Fibroblast of lung (primary cell): Measurements from ENCODE around the gene HS3ST3B1. TPM values are rescaled to one million over a fixed set of nuclear protein-coding genes. Genes with fewer than 3 reads are reported as not detected.

Experiments used
- DNase-seq, 2 donors: peaks; one replicate each; pipeline versions ENCODE4 v3.0.0 to v3.0.0-alpha.2; 2010; ENCODE audit warnings: low read depth in 2 of 2
- H2AFZ ChIP-seq: 2 replicates; pipeline ENCODE4 v1.5.1; 2012; ENCODE audit warnings: low read length, control low read depth, inconsistent platforms
- H3K27ac ChIP-seq: 2 replicates; pipeline ENCODE4 v1.5.1; 2011; ENCODE audit warnings: low read length, control low read depth; ENCODE audit not compliant: insufficient read depth
- H3K27me3 ChIP-seq: 2 replicates; pipeline ENCODE4 v1.5.1; 2011; ENCODE audit warnings: mild to moderate bottlenecking, low read length; ENCODE audit not compliant: control insufficient read depth, insufficient read depth
- H3K36me3 ChIP-seq: 2 replicates; pipeline ENCODE4 v1.5.1; 2011; ENCODE audit warnings: low read length; ENCODE audit not compliant: control insufficient read depth, insufficient read depth
- H3K4me1 ChIP-seq: 2 replicates; pipeline ENCODE4 v1.5.1; 2011; ENCODE audit warnings: low read length; ENCODE audit not compliant: control insufficient read depth, insufficient read depth; ENCODE audit errors: extremely low read depth
- H3K4me2 ChIP-seq: 2 replicates; pipeline ENCODE4 v1.5.1; 2011; ENCODE audit warnings: low read length, control low read depth; ENCODE audit not compliant: insufficient read depth; ENCODE audit errors: extremely low read depth
- H3K4me3 ChIP-seq, 4 experiments: fragments of 200-600 bp in 1 of 4; sonication (generic) in 1 of 4; replicated peaks in 1 of 4; 2 replicates each; pipeline ENCODE4 v1.5.1; 2011 to 2016; ENCODE audit warnings: low read length in 4 of 4, low read depth in 3 of 4, mild to moderate bottlenecking in 3 of 4, control low read depth in 2 of 4, inconsistent platforms in 1 of 4, mixed read lengths in 1 of 4; ENCODE audit not compliant: insufficient read depth in 1 of 4; ENCODE audit errors: control extremely low read depth in 1 of 4
- H3K79me2 ChIP-seq: 2 replicates; pipeline ENCODE4 v1.5.1; 2012; ENCODE audit warnings: mild to moderate bottlenecking, low read length, inconsistent platforms; ENCODE audit not compliant: control insufficient read depth, insufficient read depth
- H3K9ac ChIP-seq: 2 replicates; pipeline ENCODE4 v1.5.1; 2011; ENCODE audit warnings: mild to moderate bottlenecking, low read length, control low read depth; ENCODE audit not compliant: insufficient read depth
- H3K9me3 ChIP-seq: 2 replicates; pipeline ENCODE4 v1.5.1; 2012; ENCODE audit warnings: low read depth, low read length; ENCODE audit not compliant: control insufficient read depth, insufficient read depth
- H4K20me1 ChIP-seq: 2 replicates; pipeline ENCODE4 v1.5.1; 2011; ENCODE audit warnings: low read length; ENCODE audit not compliant: control insufficient read depth, insufficient read depth; ENCODE audit errors: extremely low read depth
- EZH2 ChIP-seq: IDR thresholded peaks from 2 replicates; pipeline ENCODE4 v1.5.1; 2012; ENCODE audit warnings: low read length, control low read depth, mild to moderate bottlenecking; ENCODE audit errors: missing control alignments
- polyA plus RNA-seq, 2 donors: library from polyadenylated mRNA; depleted of rRNA in 1 of 2; stranded (reverse) in 1 of 2; unstranded in 1 of 2; fragments of >200 nt; gene quantifications; 2 replicates each; pipeline ENCODE4 v1.2.1, GENCODE V29; 2011 to 2012; ENCODE audit warnings: missing spikeins in 1 of 2
- total RNA-seq: library from RNA; depleted of rRNA; stranded (reverse); fragments of >200 nt; gene quantifications from 2 replicates; pipeline ENCODE4 v1.2.1, GENCODE V29; 2014
- TF ChIP-seq, protein P1 (sequence below), 2 donors: IDR thresholded peaks in 1 of 2; conservative IDR thresholded peaks in 1 of 2; 1 replicate in 1 of 2; 2 replicates in 1 of 2; pipeline ENCODE4 v1.5.1; 2011 to 2012; ENCODE audit warnings: low read length in 2 of 2, control low read depth in 1 of 2, inconsistent platforms in 1 of 2, low read depth in 1 of 2, mild to moderate bottlenecking in 1 of 2

Gene HS3ST3B1
- total and polyA plus RNA-seq, 2 donors (not counting 1 experiment from before 2014, with no cell fraction given), result 3.4 to 17.2 TPM

- Histone ChIP-seq H3K9ac (no peak overlapping the region), H3K4me1 (no peaks in the 10 kb centered on the region), H2AFZ (no peak overlapping the region), H3K4me3 (no peak overlapping the region), H3K27ac (no peak overlapping the region), H3K36me3 (no peaks in the 10 kb centered on the region), H3K79me2 (no peaks in the 10 kb centered on the region), H4K20me1 (no peaks in the 10 kb centered on the region), H3K4me2 (no peak overlapping the region), H3K27me3 (no peaks in the 10 kb centered on the region), H3K9me3 (no peaks in the 10 kb centered on the region)
- TF ChIP-seq, protein P1, sequence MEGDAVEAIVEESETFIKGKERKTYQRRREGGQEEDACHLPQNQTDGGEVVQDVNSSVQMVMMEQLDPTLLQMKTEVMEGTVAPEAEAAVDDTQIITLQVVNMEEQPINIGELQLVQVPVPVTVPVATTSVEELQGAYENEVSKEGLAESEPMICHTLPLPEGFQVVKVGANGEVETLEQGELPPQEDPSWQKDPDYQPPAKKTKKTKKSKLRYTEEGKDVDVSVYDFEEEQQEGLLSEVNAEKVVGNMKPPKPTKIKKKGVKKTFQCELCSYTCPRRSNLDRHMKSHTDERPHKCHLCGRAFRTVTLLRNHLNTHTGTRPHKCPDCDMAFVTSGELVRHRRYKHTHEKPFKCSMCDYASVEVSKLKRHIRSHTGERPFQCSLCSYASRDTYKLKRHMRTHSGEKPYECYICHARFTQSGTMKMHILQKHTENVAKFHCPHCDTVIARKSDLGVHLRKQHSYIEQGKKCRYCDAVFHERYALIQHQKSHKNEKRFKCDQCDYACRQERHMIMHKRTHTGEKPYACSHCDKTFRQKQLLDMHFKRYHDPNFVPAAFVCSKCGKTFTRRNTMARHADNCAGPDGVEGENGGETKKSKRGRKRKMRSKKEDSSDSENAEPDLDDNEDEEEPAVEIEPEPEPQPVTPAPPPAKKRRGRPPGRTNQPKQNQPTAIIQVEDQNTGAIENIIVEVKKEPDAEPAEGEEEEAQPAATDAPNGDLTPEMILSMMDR (conservative IDR thresholded peaks at IDR 0.05 in 1 of 2, IDR thresholded peaks at IDR 0.05 in 1 of 2; ENCODE audit: low read depth in 1 of 2, low read length in 2 of 2), result no peak
- no peak for TF ChIP-seq EZH2
- DNase-seq, result no peak
Observed at GRCh38 chr17:14389681-14390080, 88.8 kb downstream of the HS3ST3B1 start.

DNA sequence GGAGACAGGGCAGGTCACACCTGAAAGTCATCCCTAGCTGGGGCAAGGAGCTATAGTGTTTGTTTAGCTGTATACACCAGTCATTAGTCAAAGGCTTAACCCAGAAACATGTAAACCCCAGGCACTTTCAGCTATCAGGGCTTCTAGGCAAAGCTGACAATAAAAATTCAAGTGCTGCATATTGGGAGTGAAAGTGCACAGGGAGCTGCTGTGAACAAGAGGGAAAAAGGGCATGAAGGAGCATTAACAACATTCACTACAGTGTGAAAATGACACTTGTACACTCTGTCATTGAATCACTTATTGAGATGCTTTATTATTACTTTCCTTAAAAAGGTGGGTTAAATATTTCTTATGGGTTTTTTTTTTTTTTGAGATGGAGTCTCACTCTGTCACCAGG is 92.8 kb downstream of the HS3ST3B1 start:
- no peak overlapping the region for H3K9ac ChIP-seq
- H4K20me1 ChIP-seq, result no peaks in the 10 kb centered on the region
- H2AFZ ChIP-seq, result no peak overlapping the region
- no peaks in the 10 kb centered on the region for H3K9me3 ChIP-seq
- H3K4me3 ChIP-seq, result no peak overlapping the region
- H3K27ac ChIP-seq, result no peak overlapping the region
- H3K36me3 ChIP-seq, result no peaks in the 10 kb centered on the region
- no peaks in the 10 kb centered on the region for H3K27me3 ChIP-seq
- H3K4me2 ChIP-seq, result no peak overlapping the region
- TF ChIP-seq EZH2, result no peak
- TF ChIP-seq, protein P1 (conservative IDR thresholded peaks at IDR 0.05 in 1 of 2, IDR thresholded peaks at IDR 0.05 in 1 of 2; ENCODE audit: low read depth in 1 of 2, low read length in 2 of 2), result no peak
- DNase-seq, result no peak
- H3K79me2 ChIP-seq, result no peaks in the 10 kb centered on the region
- no peaks in the 10 kb centered on the region for H3K4me1 ChIP-seq

GRCh38 chr17:14395255-14395654 is 94.4 kb downstream of the HS3ST3B1 start:
- Histone ChIP-seq H3K27me3 (no peaks in the 10 kb centered on the region), H3K27ac (no peak overlapping the region), H4K20me1 (no peaks in the 10 kb centered on the region), H3K79me2 (no peaks in the 10 kb centered on the region), H3K36me3 (no peaks in the 10 kb centered on the region), H3K9ac (no peak overlapping the region), H3K4me2 (no peak overlapping the region), H3K9me3 (no peaks in the 10 kb centered on the region), H2AFZ (no peak overlapping the region), H3K4me1 (no peaks in the 10 kb centered on the region), H3K4me3 (no peak overlapping the region)
- no peak for TF ChIP-seq EZH2
- TF ChIP-seq, protein P1 (conservative IDR thresholded peaks at IDR 0.05 in 1 of 2, IDR thresholded peaks at IDR 0.05 in 1 of 2; ENCODE audit: low read depth in 1 of 2, low read length in 2 of 2), result no peak
- no peak for DNase-seq
